Ramos (cell line): ENCODE results near the gene RFX5.

ENCODE experiments used
- in situ Hi-C: fragments of 300-500 bp; cut with MboI; formaldehyde crosslinking; loops from one replicate; pipeline ENCODE4 v1.14.3; 2022; ENCODE audit warnings: low sequenced_read_pairs; ENCODE audit not compliant: unreplicated experiment

Gene RFX5

DNA sequence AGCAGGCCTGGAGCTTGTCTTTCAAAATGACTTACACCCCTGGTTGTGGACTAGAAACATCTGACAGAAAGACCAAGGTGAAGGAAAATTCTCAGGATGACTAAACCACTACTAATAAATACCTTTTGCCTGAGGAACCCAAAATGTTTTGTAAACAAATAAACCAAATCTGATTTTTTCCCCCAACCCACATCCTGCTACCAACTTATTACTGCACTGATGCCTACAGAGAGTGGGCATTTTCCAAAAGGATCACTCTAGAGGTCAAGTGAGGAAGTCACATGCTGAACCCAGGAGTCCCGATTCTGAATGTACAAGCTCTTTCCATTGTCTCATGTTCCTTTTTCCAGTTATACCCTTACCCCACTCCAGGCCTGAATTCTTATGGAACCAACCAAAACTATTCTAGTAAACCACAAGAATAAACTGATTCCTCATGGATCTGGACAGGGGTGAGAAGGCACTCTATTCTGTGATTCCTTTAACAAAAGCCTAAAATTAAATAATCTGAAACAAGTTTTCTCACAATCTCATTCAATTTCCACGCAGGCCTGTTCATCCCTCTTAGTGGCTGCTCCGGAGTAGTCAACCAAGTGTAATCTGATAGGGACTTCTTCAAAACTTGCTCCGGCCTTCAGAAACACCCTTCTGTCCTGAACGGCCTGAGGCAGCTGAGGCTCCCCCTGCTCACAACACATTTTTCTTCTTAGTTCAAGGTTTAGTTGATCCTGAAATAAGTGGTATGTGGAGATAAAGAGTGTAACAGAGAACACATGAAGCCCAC is 21.2 kb downstream of the RFX5 start:
- in situ Hi-C loops: no loop called here

DNA sequence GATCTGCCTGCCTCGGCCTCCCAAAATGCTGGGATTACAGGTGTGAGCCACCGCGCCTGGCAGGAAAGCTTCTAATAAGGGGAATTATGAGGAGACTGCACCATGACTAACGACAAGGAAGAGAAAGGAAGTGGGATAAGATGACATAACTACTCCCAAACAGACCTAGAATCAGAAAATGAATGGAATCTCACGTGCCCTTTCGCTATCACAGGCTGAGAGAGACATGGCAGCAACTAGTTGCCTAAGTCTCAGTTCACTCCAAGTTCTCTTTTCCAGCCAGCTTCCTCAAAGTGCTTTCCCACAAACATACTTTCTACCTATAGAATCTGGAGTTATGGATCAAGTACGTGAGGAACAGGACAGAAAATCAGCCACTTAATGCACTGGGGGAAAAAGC is 21.8 kb downstream of the RFX5 start:
- in situ Hi-C loops: no loop called here

DNA sequence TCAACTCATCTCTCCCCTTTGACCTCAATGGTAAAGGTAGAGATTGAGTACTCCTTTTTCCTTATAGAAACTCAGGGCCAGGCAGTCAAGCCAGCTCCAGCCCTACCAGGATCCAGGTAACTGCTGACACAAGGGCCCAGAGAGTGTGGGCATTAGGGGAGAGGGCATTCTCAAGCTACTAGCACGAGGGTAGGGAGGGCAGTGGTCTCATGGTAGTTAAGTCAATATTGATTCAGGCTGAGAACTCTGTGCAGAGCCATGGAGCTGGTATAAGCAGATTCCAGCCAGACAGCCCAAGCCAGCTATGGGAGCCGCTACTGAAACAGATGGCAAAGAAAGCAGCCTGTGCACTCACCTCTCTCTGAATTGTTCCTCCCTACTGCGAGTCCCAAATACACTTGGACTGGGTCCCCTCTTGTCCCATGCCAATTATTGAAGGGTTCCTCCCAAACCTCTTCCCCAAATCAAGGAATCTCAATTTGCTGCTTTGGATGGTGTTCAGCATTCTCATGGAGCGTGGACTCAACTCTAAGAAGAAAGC is 22.6 kb downstream of the RFX5 start:
- in situ Hi-C loops: no loop called here

DNA sequence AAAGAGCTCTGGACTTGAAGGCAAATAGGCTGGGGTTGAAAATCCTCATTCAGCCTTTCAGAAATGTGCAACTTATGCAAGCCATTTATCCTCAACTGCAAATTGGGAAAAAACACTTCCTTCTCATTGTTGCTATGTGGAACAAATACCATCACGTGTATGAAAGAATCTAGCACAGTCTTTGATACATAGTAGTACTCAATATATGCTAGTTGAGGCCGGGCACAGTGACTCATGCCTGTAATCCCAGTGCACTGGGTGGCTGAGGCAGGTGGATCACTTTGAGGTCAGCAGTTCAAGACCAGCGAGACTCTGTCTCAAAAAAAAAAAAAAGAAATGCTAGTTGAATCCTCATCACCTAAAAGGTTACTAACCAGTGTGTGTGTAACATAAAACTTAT is 28.1 kb downstream of the RFX5 start:
- in situ Hi-C loops: no loop called here

DNA sequence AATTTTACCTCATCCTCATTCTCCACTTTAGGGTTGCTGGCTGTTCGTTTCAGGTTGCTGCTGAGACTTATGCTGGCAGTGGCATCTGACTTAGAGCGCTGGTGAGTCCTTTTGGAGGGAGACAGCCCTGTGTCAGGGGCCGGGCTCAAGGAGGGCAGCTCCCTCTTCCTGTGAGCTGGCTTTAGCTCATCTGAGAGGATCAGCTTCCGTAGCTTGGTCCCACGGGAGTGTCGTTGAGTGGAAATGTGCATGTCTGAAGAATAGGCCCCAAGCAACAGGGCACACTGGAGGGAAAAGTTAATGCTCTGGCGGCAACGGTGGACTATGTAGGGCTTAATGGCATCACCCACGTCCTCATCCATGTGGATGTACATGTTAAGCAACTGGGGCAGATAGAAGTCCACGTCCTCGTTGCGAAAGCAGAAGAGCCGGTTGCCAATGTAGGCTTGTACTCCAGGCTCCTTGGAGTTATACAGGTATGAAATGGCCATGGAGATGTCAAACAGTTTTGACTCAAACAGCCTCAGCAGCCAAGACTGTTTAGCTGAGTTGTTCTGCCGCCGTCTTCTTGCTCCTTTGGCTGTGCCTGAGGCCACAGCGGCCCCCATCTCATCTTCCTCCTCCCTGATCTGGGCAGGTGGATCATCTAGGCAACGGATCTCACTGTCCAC is 31.4 kb downstream of the RFX5 start:
- in situ Hi-C loops: no loop called here

DNA sequence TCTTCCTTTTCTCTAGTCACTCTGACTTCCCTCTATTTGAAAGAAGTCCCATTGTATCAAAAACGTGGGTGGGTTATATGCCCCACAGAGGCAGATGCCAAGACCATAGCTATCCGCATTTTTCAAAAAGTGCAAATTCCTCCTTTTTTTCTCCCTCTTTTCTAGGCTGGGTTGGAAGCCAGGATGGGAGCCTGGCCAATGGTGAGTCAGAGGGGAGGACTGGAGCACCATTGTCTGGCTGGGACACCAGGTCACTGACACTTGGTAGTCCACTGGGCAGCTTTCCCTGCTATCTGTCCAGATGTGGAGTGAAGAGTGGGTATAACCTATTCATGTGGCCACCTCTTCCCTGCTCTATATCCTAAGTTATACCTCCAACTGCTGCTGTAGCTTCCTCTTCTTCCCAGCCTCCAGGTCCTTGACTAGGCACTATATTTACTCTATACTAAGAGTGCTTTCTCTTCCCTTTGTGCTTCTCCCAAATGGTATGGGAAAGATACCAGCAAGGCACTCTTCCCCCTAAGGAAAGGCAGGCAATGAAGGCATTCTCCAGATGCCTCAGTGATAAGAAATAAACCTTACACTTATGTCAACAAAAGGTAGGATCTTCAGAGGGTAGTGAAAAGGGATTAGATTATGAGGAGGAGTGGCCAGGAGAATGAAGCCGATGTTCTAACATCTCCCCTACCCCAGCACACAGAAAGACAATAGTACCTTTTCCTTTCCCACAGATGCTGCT is 32.7 kb downstream of the RFX5 start:
- in situ Hi-C loops: no loop called here

DNA sequence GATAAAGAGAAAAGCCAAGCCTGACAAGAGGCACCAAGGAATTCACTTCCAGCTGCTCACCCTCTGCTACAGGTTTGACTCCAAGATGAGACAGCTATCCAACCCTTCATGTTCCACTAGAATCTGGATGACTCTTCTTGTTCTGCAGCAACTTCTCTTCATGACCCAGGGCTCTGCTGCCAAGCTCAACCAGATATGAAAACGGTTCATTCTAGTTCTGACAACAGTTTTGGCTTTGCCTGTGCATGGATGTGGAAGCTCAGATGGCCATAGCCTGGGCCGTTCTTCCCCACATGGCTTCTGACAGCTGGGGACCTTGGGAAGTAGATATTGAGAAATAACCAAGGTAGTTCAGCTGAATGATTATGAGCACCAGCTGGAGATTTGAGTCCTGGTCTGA is 33.6 kb downstream of the RFX5 start:
- in situ Hi-C loops: no loop called here

DNA sequence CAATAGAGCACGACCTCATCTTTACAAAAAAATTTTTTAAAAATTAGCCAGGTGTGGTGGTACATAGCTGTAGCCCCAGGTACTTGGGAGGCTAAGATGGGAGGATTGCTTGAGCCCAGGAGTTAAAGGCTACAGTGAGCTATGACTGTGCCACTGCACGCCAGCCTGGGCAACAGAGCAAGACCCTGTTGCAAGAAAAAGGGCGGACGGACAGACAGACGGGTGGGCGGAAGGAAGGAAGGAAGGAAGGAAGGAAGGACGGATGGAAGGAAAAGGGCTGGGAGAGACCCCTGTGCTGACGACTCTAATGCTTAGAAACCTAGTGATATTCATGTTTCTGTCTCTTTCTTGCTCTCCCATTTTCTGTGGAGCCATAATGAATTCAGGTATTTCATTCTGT is 34.2 kb downstream of the RFX5 start:
- in situ Hi-C loops: no loop called here

DNA sequence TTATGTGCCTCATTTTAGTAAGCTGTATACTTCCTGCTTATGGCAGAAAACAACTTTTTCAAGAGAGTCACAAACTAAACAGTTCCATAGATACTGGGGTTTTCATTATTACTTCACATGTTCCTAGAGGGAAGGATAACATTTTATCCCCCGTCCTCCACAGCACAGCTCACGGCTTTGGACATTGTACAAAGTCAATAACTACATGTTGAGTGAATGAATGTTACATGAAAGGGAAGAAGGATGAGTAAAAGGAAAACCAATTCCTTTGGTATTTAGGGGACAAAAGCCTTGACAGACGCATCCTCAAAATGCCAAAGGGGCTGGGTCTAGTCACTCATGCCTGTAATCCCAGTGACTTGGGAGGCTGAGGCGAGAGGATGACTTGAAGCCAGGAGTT is 34.6 kb downstream of the RFX5 start:
- in situ Hi-C loops: no loop called here

DNA sequence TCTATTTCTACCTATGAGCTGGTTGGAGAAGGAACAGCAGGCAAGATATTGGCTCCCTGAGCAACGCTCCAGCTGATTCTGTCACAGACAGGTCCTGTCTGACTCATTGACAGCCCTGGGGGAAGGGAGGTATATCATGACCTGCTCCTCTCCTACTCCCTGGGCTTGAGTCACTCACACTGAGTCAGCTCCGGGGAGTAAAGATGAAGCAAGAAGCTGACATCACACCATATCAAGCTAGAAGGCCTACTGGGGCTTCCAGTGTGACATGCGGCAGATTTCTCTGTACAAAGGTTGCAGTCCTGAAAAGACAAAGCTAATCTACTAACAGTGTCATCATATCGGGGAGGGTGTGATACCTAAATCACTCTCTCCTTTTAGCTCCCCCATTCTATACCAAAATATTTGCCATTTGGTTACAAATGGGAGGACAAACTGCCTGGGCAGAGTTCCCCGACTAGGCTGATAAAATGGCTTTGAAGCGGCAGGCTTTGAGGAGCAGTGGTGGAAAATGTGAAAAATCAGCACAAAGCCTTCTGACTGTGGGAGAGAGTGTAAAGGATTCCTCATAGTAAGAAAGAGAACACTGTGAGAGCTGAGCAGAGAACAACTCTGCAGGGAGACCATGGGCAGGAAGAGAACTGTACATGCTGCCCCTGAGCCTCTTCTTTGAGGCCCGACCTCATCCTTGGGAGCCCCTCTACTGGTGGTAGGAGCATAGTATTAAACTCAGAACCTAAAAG is 35.3 kb downstream of the RFX5 start:
- in situ Hi-C loops: no loop called here

DNA sequence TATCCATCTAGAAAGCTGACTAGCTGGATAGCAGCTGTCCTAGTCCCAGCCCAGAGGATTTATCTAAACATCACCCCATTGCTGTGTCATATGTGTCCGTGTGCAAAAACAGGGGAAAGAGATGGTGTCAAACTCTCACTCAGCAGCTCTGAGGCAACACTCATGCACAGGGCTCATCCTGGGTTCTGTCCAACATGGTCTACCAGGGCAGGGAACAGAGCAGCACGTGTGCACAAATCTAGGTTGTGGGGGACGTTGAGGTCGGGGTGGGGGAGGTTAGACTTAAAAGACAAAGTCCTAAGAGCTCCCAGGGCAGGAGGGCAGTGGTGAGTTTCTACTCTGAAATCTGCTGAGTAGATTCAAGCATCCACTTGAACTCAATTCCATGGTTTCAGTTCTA is 36.0 kb downstream of the RFX5 start:
- in situ Hi-C loops: no loop called here

DNA sequence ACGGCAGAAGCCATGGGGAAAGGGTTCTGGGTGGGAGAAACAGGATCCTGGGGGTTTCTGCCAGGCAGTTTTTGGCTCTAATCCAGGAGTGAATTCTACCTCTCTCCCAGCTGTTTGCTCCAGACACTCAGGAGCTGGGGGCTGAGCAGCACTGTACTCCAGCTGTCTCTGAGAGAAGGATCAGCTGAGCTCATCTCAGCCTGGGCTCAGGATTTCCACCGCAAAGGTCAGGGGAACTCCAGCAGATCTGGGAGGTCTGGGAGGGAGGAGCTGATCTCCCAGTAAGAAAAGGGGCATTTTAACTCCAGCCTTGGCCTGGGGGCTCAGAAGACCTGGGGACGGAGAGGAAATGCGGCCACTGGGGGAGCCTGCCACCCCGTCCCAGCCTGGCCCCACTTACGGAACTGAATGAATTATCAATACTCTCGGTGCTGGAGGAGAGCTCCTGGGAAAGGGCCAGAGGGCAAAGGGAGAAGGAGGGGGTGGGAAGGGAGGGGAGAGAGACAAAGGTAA is 37.2 kb downstream of the RFX5 start:
- in situ Hi-C loops: loop anchor here (10.0 kb wide), 1 partner anchor 85 kb away; the partner anchor contains the start of gene PSMB4

DNA sequence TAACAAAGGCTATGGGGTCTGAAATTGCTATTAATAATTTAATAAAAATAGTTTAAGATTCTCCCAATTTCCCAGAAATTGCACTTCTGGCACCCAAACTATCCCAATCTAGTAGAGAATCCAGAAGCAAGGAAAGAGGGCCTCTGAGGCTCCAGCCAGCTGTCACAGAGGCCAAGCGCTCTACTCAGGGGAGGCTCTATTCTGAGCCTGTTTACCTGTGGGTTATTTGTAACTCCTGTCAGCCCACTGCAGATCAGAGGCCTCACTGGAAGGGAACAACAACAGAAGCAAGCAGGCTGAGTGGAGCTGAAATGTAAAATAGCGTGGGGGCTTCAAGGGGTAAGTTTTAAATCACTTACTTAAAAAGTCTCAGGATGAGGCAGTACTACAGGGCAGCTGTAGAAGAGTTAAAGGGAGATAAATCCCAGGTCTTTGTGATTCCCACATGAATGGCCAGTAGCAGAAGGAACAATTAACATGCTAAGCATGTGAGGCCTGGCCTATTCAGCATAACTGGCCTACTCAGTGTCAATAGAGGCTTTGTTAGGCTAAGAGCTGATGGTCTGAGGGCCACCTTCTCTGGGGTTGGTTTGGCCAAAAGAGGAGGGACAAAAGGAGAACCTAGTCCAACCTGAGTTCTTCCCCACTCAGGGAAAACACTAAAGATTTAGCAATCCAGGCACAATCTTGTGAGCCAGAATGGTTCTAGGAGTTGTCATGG is 52.1 kb downstream of the RFX5 start:
- in situ Hi-C loops: no loop called here

DNA sequence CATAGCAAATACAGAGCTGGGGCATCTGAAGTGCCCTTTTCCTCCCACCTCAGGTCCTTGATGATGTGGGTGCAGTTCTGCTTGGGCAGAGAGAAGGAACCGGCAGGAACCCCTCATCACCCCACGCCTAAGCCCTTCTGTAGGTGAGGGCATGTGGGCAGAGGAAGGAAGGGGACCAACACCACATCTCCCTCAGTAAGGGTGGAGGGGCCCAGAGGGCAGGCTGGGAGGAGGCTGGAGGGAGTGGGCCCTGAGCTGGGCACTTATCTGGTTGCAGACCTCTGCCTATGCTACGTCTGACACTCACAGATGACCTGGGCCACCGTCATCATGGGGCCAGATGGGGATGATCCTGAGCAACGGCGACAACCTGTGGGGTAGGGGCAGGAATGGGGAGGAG is 54.0 kb downstream of the RFX5 start:
- in situ Hi-C loops: no loop called here

DNA sequence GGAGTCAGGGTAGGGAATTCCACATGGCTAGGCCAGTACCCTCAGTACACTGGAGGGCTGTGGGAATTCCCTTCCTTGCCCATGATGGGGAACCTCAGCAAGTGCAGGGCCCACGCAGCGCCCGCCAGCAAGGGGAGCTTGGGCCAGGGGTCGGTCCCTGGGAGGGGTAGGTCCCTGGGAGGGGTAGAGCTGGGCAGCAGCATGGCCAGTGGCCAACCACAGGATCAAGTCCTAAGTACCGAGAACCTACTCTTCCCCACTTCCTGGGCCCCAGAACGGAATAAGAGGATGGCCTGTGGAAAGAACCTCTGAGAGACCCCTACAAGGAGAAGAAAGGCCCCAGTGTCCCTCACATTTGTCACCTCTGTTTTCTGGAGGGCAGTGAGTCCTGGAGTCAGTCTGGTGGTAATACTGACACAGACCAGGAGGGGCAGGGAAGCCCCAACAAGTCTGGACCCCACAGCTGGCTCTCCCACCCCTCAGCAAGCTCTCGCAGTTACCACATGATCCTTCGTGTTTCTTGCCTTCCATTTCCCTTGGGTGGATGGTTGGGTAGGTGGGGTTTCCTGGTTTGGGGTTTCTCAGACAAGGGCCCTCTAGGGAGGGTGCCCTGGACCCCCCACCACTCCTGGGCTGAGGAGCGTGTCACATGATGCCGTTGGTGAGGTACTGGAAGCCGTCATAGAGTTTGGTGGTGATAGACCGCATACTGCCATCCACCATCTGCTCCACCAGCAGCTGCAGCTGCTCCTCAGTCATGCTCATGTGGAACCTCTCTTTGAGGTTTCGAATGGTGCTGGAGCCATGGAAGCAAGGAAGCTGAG is 54.6 kb downstream of the RFX5 start:
- in situ Hi-C loops: no loop called here

DNA sequence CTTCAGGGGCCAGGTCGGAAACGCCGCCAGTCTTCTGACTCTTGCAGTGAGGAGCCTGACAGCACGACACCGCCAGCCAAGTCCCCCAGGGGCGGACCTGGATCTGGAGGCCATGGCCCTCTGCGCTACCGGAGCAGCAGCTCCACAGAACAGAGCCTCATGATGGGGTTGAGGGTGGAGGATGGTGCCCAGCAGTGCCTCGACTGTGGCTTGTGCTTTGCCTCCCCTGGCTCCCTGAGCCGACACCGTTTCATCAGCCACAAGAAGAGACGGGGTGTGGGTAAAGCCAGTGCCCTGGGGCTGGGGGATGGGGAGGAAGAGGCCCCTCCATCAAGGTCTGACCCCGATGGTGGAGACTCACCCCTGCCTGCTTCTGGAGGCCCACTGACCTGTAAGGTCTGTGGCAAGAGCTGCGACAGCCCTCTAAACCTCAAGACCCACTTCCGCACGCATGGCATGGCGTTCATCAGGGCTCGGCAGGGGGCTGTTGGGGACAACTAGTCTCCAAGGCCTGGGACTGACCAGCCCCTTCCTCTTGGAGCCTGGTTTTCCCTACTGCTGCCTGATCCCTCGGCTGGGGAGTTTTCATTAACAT is 56.2 kb downstream of the RFX5 start:
- in situ Hi-C loops: no loop called here
